ENCODE measurements around the gene TGOLN2. TPM values are rescaled to one million over a fixed set of nuclear protein-coding genes. Genes with fewer than 3 reads are reported as not detected.
"Not testable (repeated sequence)": the region's sequence is repeated elsewhere in the genome, so short reads cannot be mapped to it uniquely, and the experiment has no call there.

TGOLN2 gene
- total RNA-seq, 6 experiments from 2014 or later, result 143 to 161 (median 150) TPM

GRCh38 chr2:85355073-85355410 is 27.3 kb upstream of the TGOLN2 start:
- DNase-seq, result no peak
- H3K4me3 Mint-ChIP-seq, result peak overlapping the region; percentile 97
- peak overlapping the region; percentile 94 for H3K27ac Mint-ChIP-seq
- peaks cover 30% of the 10 kb centered on the region for H3K36me3 Mint-ChIP-seq (ENCODE audit: low read depth)
- no peak for TF ChIP-seq CTCF (IDR thresholded peaks at IDR 0.05)
- no peaks in the 10 kb centered on the region for H3K9me3 Mint-ChIP-seq
- no peaks in the 10 kb centered on the region; the same call in none of the 2 replicates for H3K27me3 Mint-ChIP-seq (ENCODE audit: insufficient read depth)
- peaks cover 28% of the 10 kb centered on the region for H3K4me1 Mint-ChIP-seq (ENCODE audit: low read depth)

- Mint-ChIP-seq H3K27ac (peak within 1 kb of the TSS; percentile 94), H3K27me3 (ENCODE audit: insufficient read depth) (no peaks in the 10 kb centered on the region; the same call in none of the 2 replicates), H3K36me3 (ENCODE audit: low read depth) (peaks cover 30% of the 10 kb centered on the region), H3K4me1 (ENCODE audit: low read depth) (peaks cover 28% of the 10 kb centered on the region), H3K9me3 (no peaks in the 10 kb centered on the region), H3K4me3 (peak within 1 kb of the TSS; percentile 97)
- no peak for TF ChIP-seq CTCF (IDR thresholded peaks at IDR 0.05)
- DNase-seq, result peak; percentile 100
Observed at GRCh38 chr2:85354286-85355072, 26.7 kb upstream of the TGOLN2 start, which contains the start of the genes ELMOD3 and RETSAT. Gene ELMOD3 (plus strand): TSS chr2:85354769. CDS start chr2:85357199, 2,430 bp downstream. Gene RETSAT (minus strand): TSS chr2:85354528. CDS start chr2:85354507, 21 bp downstream.

GRCh38 chr2:85353876-85354285 is 26.1 kb upstream of the TGOLN2 start:
- no peak for TF ChIP-seq CTCF (IDR thresholded peaks at IDR 0.05)
- Mint-ChIP-seq H3K27me3 (ENCODE audit: insufficient read depth) (no peaks in the 10 kb centered on the region; the same call in none of the 2 replicates), H3K9me3 (no peaks in the 10 kb centered on the region), H3K27ac (peak overlapping the region; percentile 94), H3K36me3 (ENCODE audit: low read depth) (peaks cover 28% of the 10 kb centered on the region), H3K4me3 (peak overlapping the region; percentile 97), H3K4me1 (ENCODE audit: low read depth) (peaks cover 28% of the 10 kb centered on the region)
- peak; percentile 36 for DNase-seq

GRCh38 chr2:85347599-85347998 is 19.8 kb upstream of the TGOLN2 start:
- H3K9me3 Mint-ChIP-seq, result no peaks in the 10 kb centered on the region
- no peak overlapping the region for H3K27ac Mint-ChIP-seq
- peaks cover 25% of the 10 kb centered on the region for H3K36me3 Mint-ChIP-seq (ENCODE audit: low read depth)
- no peak for DNase-seq
- no peaks in the 10 kb centered on the region; the same call in 1 of the 2 replicates for H3K27me3 Mint-ChIP-seq (ENCODE audit: insufficient read depth)
- H3K4me1 Mint-ChIP-seq (ENCODE audit: low read depth), result peaks cover 2% of the 10 kb centered on the region
- no peak overlapping the region for H3K4me3 Mint-ChIP-seq
- no peak for TF ChIP-seq CTCF (IDR thresholded peaks at IDR 0.05)

- no peak for TF ChIP-seq CTCF (IDR thresholded peaks at IDR 0.05)
- Mint-ChIP-seq H3K4me3 (no peak overlapping the region), H3K27ac (no peak overlapping the region), H3K4me1 (ENCODE audit: low read depth) (peaks cover 6% of the 10 kb centered on the region; the same call in 1 of the 2 replicates), H3K27me3 (ENCODE audit: insufficient read depth) (no peaks in the 10 kb centered on the region; the same call in 1 of the 2 replicates), H3K9me3 (no peaks in the 10 kb centered on the region), H3K36me3 (ENCODE audit: low read depth) (peaks cover 12% of the 10 kb centered on the region)
- DNase-seq, result no peak
Observed at GRCh38 chr2:85344356-85344954, 16.7 kb upstream of the TGOLN2 start.

- H3K27me3 Mint-ChIP-seq (ENCODE audit: insufficient read depth); H3K9me3 Mint-ChIP-seq; H3K4me1 Mint-ChIP-seq (ENCODE audit: low read depth); DNase-seq; H3K27ac Mint-ChIP-seq; H3K4me3 Mint-ChIP-seq: not testable (repeated sequence)
- H3K36me3 Mint-ChIP-seq (ENCODE audit: low read depth), result peaks cover 11% of the 10 kb centered on the region
Observed at GRCh38 chr2:85343207-85343895, 15.6 kb upstream of the TGOLN2 start.
